SK-N-MC (cell line): ENCODE measurements around the gene CRY2.

ENCODE experiments used
- DNase-seq: peaks from one replicate; pipeline ENCODE4 v3.0.0-alpha.2; 2011; ENCODE audit warnings: low read depth, low spot score
- H3K27ac ChIP-seq: fragments of 200-600 bp; sonication (generic); 2 replicates; pipeline ENCODE4 v1.5.1; 2016; ENCODE audit warnings: mixed run types
- H3K36me3 ChIP-seq: fragments of 200-600 bp; sonication (generic); 2 replicates; pipeline ENCODE4 v1.6.1; 2017; ENCODE audit warnings: antibody characterized with exemption, low read length, mixed read lengths; ENCODE audit not compliant: insufficient read depth
- H3K4me3 ChIP-seq: fragments of 200-600 bp; sonication (generic); 2 replicates; pipeline ENCODE4 v1.5.1; 2016
- H3K9ac ChIP-seq: fragments of 200-600 bp; sonication (generic); 2 replicates; pipeline ENCODE4 v1.8.0; 2017; ENCODE audit warnings: mixed run types, mixed read lengths; ENCODE audit not compliant: insufficient read length
- H3K9me3 ChIP-seq: fragments of 200-600 bp; sonication (generic); 2 replicates; pipeline ENCODE4 v1.6.1; 2017; ENCODE audit warnings: low read depth, mild to moderate bottlenecking, antibody characterized with exemption, low read length, moderate library complexity, mixed read lengths
- EZH2 ChIP-seq: fragments of 200-600 bp; sonication (generic); IDR thresholded peaks from one replicate; pipeline ENCODE4 v1.6.1; 2017; ENCODE audit warnings: antibody characterized with exemption
- FOXP2 ChIP-seq: optimal IDR thresholded peaks from 2 replicates; pipeline ENCODE3; 2011; ENCODE audit warnings: mild to moderate bottlenecking, moderate library complexity; ENCODE audit not compliant: insufficient read depth; ENCODE audit errors: extremely low read length, control extremely low read depth
- POLR2AphosphoS5 ChIP-seq: IDR thresholded peaks from 2 replicates; pipeline ENCODE4 v1.6.1; 2012; ENCODE audit warnings: mild to moderate bottlenecking, low read depth, low read length, borderline replicate concordance

The CRY2 gene

GRCh38 chr11:45928535-45929215, 81.4 kb downstream of the CRY2 start:
- Histone ChIP-seq H3K9ac (no peak overlapping the region), H3K4me3 (no peak overlapping the region), H3K36me3 (peaks cover 5% of the 10 kb centered on the region; the same call in 1 of the 2 replicates), H3K9me3 (no peaks in the 10 kb centered on the region), H3K27ac (no peak overlapping the region)
- TF ChIP-seq POLR2AphosphoS5 (no peak), EZH2 (no peak), FOXP2 (no peak)
- no peak for DNase-seq

- Histone ChIP-seq H3K9me3 (no peaks in the 10 kb centered on the region), H3K9ac (no peak overlapping the region), H3K4me3 (no peak overlapping the region), H3K27ac (no peak overlapping the region), H3K36me3 (peaks cover 14% of the 10 kb centered on the region; the same call in 1 of the 2 replicates)
- no peak for DNase-seq
- TF ChIP-seq POLR2AphosphoS5 (no peak), EZH2 (no peak), FOXP2 (no peak)
These were observed 82.3 kb downstream of the CRY2 start for GRCh38 chr11:45929486-45930030.

- no peak for DNase-seq
- Histone ChIP-seq H3K36me3 (peaks cover 21% of the 10 kb centered on the region; the same call in 1 of the 2 replicates), H3K9ac (no peak overlapping the region), H3K9me3 (no peaks in the 10 kb centered on the region), H3K4me3 (no peak overlapping the region), H3K27ac (no peak overlapping the region)
- TF ChIP-seq EZH2 = no peak
- TF ChIP-seq POLR2AphosphoS5 = no peak
- no peak for TF ChIP-seq FOXP2
These were observed 82.9 kb downstream of the CRY2 start for GRCh38 chr11:45930031-45930794.

- Histone ChIP-seq H3K9ac (no peak overlapping the region), H3K27ac (no peak overlapping the region), H3K9me3 (no peaks in the 10 kb centered on the region), H3K36me3 (peaks cover 29% of the 10 kb centered on the region), H3K4me3 (no peak overlapping the region)
- no peak for DNase-seq
- no peak for TF ChIP-seq POLR2AphosphoS5
These were observed 83.8 kb downstream of the CRY2 start for GRCh38 chr11:45930951-45931570.

GRCh38 chr11:45931739-45932138, 84.5 kb downstream of the CRY2 start:
- Histone ChIP-seq H3K4me3 (no peak overlapping the region), H3K36me3 (peaks cover 33% of the 10 kb centered on the region), H3K27ac (no peak overlapping the region), H3K9me3 (no peaks in the 10 kb centered on the region), H3K9ac (no peak overlapping the region)
- no peak for DNase-seq
- TF ChIP-seq EZH2 = no peak
- no peak for TF ChIP-seq POLR2AphosphoS5
- TF ChIP-seq FOXP2 = no peak

GRCh38 chr11:45932217-45932616, 84.9 kb downstream of the CRY2 start:
- TF ChIP-seq EZH2 (no peak), POLR2AphosphoS5 (no peak), FOXP2 (no peak)
- Histone ChIP-seq H3K27ac (no peak overlapping the region), H3K9ac (no peak overlapping the region), H3K9me3 (no peaks in the 10 kb centered on the region), H3K4me3 (no peak overlapping the region), H3K36me3 (peaks cover 33% of the 10 kb centered on the region)
- DNase-seq = no peak
